GM10847 (cell line): ENCODE data around the gene LMCD1.

Experiments used
- POLR2A ChIP-seq: IDR thresholded peaks from 2 replicates; pipeline ENCODE4 v1.6.1; 2011; ENCODE audit not compliant: insufficient read length; ENCODE audit errors: extremely low read depth

The LMCD1 gene

GRCh38 chr3:8473990-8474389, 27.6 kb upstream of the LMCD1 start:
- no peak for TF ChIP-seq POLR2A

GRCh38 chr3:8474991-8475390, 26.6 kb upstream of the LMCD1 start:
- no peak for TF ChIP-seq POLR2A

GRCh38 chr3:8480699-8481098, 20.9 kb upstream of the LMCD1 start:
- TF ChIP-seq POLR2A = no peak

- TF ChIP-seq POLR2A = no peak
Measured at GRCh38 chr3:8481380-8481779, 20.2 kb upstream of the LMCD1 start.

- no peak for TF ChIP-seq POLR2A
Measured at GRCh38 chr3:8482263-8482662, 19.4 kb upstream of the LMCD1 start.

GRCh38 chr3:8482960-8483665, 18.5 kb upstream of the LMCD1 start:
- no peak for TF ChIP-seq POLR2A

GRCh38 chr3:8484409-8485140, 17.0 kb upstream of the LMCD1 start:
- TF ChIP-seq POLR2A = no peak

GRCh38 chr3:8485141-8485870, 16.3 kb upstream of the LMCD1 start:
- no peak for TF ChIP-seq POLR2A

GRCh38 chr3:8485943-8486342, 15.7 kb upstream of the LMCD1 start:
- no peak for TF ChIP-seq POLR2A

- TF ChIP-seq POLR2A = no peak
Measured at GRCh38 chr3:8486434-8486833, 15.2 kb upstream of the LMCD1 start.

- no peak for TF ChIP-seq POLR2A
Measured at GRCh38 chr3:8486936-8487335, 14.7 kb upstream of the LMCD1 start.

- no peak for TF ChIP-seq POLR2A
Measured at GRCh38 chr3:8488411-8488810, 13.2 kb upstream of the LMCD1 start.

GRCh38 chr3:8488877-8489276, 12.7 kb upstream of the LMCD1 start:
- no peak for TF ChIP-seq POLR2A

- TF ChIP-seq POLR2A = no peak
Measured at GRCh38 chr3:8489278-8489792, 12.3 kb upstream of the LMCD1 start.

- TF ChIP-seq POLR2A = no peak
Measured at GRCh38 chr3:8490079-8490552, 11.5 kb upstream of the LMCD1 start.
